Activated CD4-positive, alpha-beta T cell treated with anti-CD3 and anti-CD28 coated beads, Interleukin-2, amount 50 U/mL, for 1 hour (primary cell): ENCODE measurements around the gene ZNF534.
A peak's percentile ranks its signal among the peaks of the same experiment; 100 is the strongest.
"Not testable (repeated sequence)": the region's sequence is repeated elsewhere in the genome, so short reads cannot be mapped to it uniquely, and the experiment has no call there.

ENCODE experiments used
- DNase-seq: peaks from one replicate; pipeline ENCODE4 v3.0.0-alpha.2; 2020

Gene ZNF534

GRCh38 chr19:52428937-52429336 is at the start of gene ZNF534:
Gene ZNF534, plus strand, starts transcription at chr19:52429148. Its CDS starts 2,327 bp downstream, at chr19:52431475.
- no peak for DNase-seq

GRCh38 chr19:52391135-52391534 is 37.8 kb upstream of the ZNF534 start:
- DNase-seq, result no peak

GRCh38 chr19:52397310-52398080 is 31.5 kb upstream of the ZNF534 start, which contains the start of gene ZNF528:
Gene ZNF528, plus strand, starts transcription at chr19:52397849. Its CDS starts 4,165 bp downstream, at chr19:52402014.
- DNase-seq, result peak; percentile 89

- peak; percentile 2 for DNase-seq
Observed at GRCh38 chr19:52398081-52398441, 30.9 kb upstream of the ZNF534 start.

- no peak for DNase-seq
Observed at GRCh38 chr19:52410276-52410675, 18.7 kb upstream of the ZNF534 start.

GRCh38 chr19:52415711-52416110 is 13.2 kb upstream of the ZNF534 start:
- no peak for DNase-seq

- no peak for DNase-seq
Observed at GRCh38 chr19:52442179-52442578, 13.2 kb downstream of the ZNF534 start.

- no peak for DNase-seq
Observed at GRCh38 chr19:52444506-52444905, 15.6 kb downstream of the ZNF534 start.

- no peak for DNase-seq
Observed at GRCh38 chr19:52451241-52451640, 22.3 kb downstream of the ZNF534 start.

- DNase-seq, result peak; percentile 44
Observed at GRCh38 chr19:52453324-52454094, 24.6 kb downstream of the ZNF534 start, which contains the start of gene ZNF578. Gene ZNF578, plus strand, starts transcription at chr19:52453553. Its CDS starts 48,293 bp downstream, at chr19:52501846.

- no peak for DNase-seq
Observed at GRCh38 chr19:52464798-52465470, 36.0 kb downstream of the ZNF534 start.

GRCh38 chr19:52473655-52474350 is 44.9 kb downstream of the ZNF534 start:
- DNase-seq, result no peak

GRCh38 chr19:52474351-52475127 is 45.6 kb downstream of the ZNF534 start:
- DNase-seq, result no peak

GRCh38 chr19:52484111-52484743 is 55.3 kb downstream of the ZNF534 start:
- not testable (repeated sequence) for DNase-seq

- DNase-seq, result not testable (repeated sequence)
Observed at GRCh38 chr19:52485064-52485463, 56.1 kb downstream of the ZNF534 start.

- DNase-seq, result not testable (repeated sequence)
Observed at GRCh38 chr19:52485561-52486240, 56.8 kb downstream of the ZNF534 start.

- DNase-seq, result no peak
Observed at GRCh38 chr19:52492201-52492993, 63.4 kb downstream of the ZNF534 start.

GRCh38 chr19:52492994-52493470 is 64.1 kb downstream of the ZNF534 start:
- DNase-seq, result no peak

- no peak for DNase-seq
Observed at GRCh38 chr19:52494518-52494917, 65.6 kb downstream of the ZNF534 start.

GRCh38 chr19:52498571-52498970 is 69.6 kb downstream of the ZNF534 start:
- DNase-seq, result no peak
